Measurements from ENCODE around the gene PIP4K2A.
A peak's percentile ranks its signal among the peaks of the same experiment; 100 is the strongest.

Gene PIP4K2A

GRCh38 chr10:22690614-22691431 lies 23.6 kb downstream of the PIP4K2A start:
- no peak for DNase-seq

- DNase-seq, result no peak
Observed at GRCh38 chr10:22690158-22690557, 24.2 kb downstream of the PIP4K2A start.

- DNase-seq, result no peak
Observed at GRCh38 chr10:22686347-22686746, 28.0 kb downstream of the PIP4K2A start.

- DNase-seq, result no peak
Observed at GRCh38 chr10:22685926-22686325, 28.5 kb downstream of the PIP4K2A start.

- DNase-seq, result no peak
Observed at GRCh38 chr10:22684699-22685098, 29.7 kb downstream of the PIP4K2A start.

GRCh38 chr10:22683140-22683389 lies 31.3 kb downstream of the PIP4K2A start:
- no peak for DNase-seq

GRCh38 chr10:22682237-22683139 lies 31.9 kb downstream of the PIP4K2A start:
- peak; percentile 74 for DNase-seq

- DNase-seq, result peak; percentile 71
Observed at GRCh38 chr10:22681783-22682183, 32.6 kb downstream of the PIP4K2A start.

GRCh38 chr10:22681301-22681700 lies 33.1 kb downstream of the PIP4K2A start:
- DNase-seq, result no peak

GRCh38 chr10:22679608-22680007 lies 34.8 kb downstream of the PIP4K2A start:
- peak; percentile 47 for DNase-seq

GRCh38 chr10:22677333-22677732 lies 37.0 kb downstream of the PIP4K2A start:
- no peak for DNase-seq

GRCh38 chr10:22676435-22676834 lies 37.9 kb downstream of the PIP4K2A start:
- no peak for DNase-seq

GRCh38 chr10:22674573-22674930 lies 39.8 kb downstream of the PIP4K2A start:
- DNase-seq, result no peak

GRCh38 chr10:22673785-22674572 lies 40.4 kb downstream of the PIP4K2A start:
- no peak for DNase-seq

GRCh38 chr10:22673091-22673392 lies 41.3 kb downstream of the PIP4K2A start:
- DNase-seq, result no peak

- DNase-seq, result no peak
Observed at GRCh38 chr10:22672319-22673090, 41.9 kb downstream of the PIP4K2A start.

- DNase-seq, result no peak
Observed at GRCh38 chr10:22670788-22671187, 43.6 kb downstream of the PIP4K2A start.

GRCh38 chr10:22669163-22669711 lies 45.1 kb downstream of the PIP4K2A start:
- DNase-seq, result no peak

GRCh38 chr10:22667093-22667480 lies 47.3 kb downstream of the PIP4K2A start:
- no peak for DNase-seq

- peak; percentile 81 for DNase-seq
Observed at GRCh38 chr10:22666287-22667092, 47.9 kb downstream of the PIP4K2A start.

- DNase-seq, result no peak
Observed at GRCh38 chr10:22665329-22665728, 49.0 kb downstream of the PIP4K2A start.
